ELF-1 (cell line): ENCODE results near the gene ACVR1.
"Not testable (repeated sequence)": the region's sequence is repeated elsewhere in the genome, so short reads cannot be mapped to it uniquely, and the experiment has no call there.

Experiments
- DNase-seq: peaks from one replicate; pipeline ENCODE4 v3.0.0-alpha.2; 2016; ENCODE audit warnings: low read depth, low spot score

Gene ACVR1

DNA sequence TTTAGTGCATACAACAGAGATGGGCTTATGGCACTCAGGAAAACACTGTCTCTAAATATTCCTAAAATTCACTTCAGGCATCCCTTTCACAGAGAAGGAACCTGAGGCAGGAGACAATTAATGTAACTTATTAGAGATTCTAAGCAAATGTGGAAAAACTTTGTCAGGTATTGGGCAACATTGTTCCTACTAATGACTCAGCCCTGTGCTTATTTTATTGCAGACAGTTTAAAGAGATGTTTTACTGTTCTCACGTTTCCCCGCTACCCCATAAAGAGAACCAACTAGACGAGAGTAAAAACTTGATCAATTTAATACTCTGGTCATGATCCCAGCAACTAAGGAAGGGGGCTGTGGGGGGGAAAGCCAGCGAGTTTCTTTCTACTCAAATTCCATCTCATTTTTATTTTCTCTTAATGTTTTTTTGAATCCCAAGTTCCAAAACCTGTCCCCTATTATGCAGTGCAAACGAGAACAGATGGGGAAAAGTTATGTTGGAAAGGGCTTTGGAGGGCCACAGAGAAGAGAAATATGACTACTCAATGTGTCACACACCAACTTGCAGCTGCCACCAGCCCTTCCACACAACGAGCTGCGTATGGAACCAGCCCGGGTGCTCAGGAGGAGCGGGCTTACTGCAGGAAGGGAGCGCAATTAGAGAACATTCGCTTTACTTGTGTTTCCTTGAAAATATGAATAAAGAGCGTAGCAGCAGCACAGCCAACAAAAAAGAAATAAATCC is 18.7 kb upstream of the ACVR1 start:
- no peak for DNase-seq

GRCh38 chr2:157893611-157894010 is 17.5 kb upstream of the ACVR1 start:
- no peak for DNase-seq

DNA sequence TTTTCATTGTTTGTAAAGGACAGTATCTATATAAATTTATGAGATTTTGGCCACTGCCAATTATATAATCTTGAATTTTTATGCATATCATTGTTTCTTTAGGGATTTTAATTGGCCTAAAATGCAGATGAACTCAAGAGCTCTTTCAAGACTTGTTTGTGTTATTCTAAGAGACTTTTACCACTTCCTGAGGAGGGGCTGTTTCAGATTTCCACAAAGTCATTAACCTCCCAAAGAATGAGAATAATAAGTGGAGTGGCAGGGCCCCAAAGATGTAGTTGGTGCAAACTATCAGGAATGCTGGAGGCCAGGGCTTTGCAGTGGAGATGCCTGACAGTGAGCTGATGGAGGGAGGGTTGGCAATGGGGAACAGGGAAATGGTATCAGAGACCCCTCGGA is 15.5 kb upstream of the ACVR1 start:
- no peak for DNase-seq

DNA sequence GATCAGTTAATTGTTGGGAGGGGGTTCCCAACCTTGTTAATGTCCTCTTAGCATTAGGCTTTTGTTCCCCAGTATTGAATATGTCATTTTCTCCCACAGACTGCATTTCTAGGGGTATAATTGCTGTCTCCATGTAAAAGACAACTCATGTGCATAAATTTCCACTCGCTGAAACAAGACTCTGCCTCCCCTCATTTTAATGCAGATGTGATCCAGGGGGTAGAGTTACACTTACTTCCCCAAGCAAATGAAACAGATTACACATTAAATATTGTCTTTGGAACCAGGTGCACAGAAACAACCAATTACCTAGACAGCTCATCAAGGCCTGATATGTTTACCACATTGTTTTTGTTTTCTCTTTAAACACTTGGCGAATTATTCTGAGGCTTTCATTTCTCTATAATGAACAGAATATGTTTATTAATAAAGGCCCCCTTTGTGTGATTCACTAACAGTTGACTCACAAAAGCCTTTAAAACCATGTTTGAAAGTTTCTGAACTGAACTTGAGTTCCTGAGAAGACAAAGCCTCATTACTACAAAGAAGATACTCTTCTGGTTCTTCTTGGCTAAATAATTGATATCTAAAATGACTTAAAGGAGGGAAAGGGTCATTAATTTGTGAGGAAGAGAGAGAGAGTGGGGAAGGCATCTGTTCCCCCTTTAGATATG is 15.0 kb upstream of the ACVR1 start:
- DNase-seq, result no peak

DNA sequence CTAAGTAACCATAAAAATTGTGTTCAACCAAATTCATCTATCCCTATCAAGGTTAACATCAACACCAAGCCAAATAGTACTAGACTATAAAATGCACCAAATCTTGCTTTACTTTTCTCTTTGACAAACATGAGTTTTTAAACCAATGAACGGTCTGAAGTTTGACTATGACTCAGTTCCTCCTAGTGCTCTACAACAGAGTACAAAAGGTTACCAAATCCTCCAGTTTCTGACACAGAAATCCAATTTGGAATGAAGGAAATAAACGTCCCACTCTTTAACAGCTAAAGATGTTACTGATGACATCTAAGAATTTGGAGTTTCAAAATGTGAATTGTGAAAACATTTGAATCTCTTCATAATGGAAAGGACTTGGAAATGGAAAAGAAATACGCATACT is 11.8 kb upstream of the ACVR1 start:
- DNase-seq, result no peak

DNA sequence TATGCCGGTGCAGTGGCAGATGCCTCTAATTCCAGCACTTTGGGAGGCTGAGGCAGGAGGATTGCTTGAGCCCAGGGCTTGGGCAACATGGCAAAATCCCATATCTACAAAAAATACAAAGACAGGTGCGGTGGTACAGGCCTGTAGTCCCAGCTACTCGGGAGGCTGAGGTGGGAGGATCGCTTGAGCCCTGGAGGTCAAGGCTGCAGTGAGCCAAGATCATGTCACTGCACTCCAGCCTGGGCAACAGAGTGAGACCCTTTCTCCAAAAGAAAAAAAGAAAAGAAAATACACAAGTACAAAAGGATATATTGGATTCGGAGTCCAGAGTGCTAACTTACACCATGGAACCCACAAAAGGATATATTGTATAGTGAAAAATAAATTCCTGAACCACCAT is 8.4 kb upstream of the ACVR1 start:
- not testable (repeated sequence) for DNase-seq

DNA sequence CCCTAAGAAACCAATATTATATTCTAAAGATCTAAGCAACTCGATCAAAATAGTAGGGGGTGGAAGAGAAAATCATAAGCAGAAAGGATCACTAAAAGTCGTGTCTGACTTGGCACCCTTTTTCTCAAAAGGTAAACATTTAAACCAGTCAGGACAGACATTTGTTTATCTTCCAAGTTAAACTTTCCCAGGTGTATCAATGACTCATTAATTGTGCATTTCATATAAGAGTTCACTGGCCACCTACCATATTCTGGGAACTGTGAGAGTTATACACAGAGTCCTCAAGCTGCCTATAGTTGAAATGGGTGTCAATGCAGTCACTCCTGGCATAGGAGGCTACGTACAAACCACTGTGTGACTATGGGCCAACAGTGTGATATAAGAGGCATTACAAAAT is 4.8 kb upstream of the ACVR1 start:
- DNase-seq, result no peak

- peak; percentile 48 for DNase-seq
Observed at GRCh38 chr2:157877761-157878400, 1.8 kb upstream of the ACVR1 start.

DNA sequence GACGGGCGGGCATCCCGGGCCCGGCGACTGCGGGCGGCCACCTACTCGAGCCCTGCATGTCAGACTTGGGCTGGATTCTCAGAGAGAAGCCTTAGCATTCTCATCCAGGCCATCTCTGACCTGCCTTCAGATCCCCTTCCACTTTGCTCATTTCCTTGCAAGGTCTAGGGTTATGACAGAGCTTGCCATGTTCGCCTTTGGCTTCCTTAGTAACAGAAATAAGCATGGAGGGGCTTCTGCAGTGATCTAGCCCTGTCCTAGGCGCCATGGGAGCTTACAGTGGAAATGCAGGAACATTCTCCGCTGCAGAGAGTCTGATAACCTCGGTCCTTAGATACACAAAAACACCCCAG is 632 bp upstream of the ACVR1 start:
- DNase-seq, result no peak

DNA sequence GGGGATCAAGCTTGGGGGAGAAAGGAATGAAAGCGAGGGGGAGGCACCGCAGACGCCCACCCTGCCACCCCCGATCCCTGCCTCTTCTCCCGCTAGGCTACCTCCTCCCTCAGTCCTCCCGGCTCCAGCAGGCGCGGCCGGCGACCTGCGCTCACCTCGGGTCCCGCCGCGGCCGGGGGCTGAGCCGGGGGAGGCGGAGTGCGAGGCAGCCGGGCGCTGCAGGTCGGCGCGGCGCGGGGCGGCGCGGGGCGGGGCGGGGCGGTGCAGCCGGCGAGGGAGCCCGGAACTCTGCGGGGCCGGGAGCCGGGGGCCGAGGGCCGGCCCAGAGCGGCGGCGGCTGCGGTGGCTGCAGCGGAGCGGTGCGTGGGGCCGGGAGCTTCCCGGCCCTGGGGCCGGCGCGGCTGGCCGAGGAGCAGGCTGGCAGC is 477 bp downstream of the ACVR1 start:
- DNase-seq, result no peak

GRCh38 chr2:157874997-157875640 is 1.0 kb downstream of the ACVR1 start:
- DNase-seq, result peak; percentile 62

DNA sequence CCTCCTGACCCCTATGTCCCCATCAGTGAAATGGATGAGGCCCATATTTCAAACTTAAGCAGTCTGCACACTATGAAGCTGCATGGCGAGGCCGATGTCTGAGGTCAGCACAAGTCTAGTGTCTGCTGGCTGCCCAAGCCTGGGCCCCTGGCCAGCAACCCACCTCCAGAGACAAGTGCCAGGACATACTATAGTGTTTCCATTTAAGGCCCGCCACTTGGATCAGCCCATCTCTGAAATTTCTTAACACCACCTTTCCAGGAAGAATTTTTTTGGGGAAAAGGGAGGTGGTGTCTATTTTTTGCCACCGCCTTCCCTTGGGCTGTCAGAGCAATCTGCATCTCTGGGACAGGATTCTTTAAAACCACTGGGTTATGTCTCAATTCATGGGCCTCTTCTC is 1.8 kb downstream of the ACVR1 start:
- DNase-seq, result no peak

DNA sequence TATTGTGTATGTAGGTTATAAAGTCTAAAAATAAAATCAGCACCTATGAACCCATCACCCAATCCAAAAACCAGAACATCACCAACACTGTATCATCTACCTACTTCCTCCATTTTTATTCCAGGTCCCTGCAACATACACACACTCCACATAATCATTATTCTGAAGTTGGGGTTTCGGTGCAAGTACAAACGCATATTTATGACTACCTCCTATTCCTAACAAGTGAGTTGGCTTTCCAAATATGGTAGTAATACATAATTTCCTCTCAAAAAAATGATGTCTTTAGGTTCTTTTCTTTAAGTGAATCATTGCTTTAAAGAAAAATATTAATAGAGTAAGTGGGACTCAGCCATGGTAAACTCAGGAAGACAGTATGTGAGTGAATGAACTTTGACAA is 3.3 kb downstream of the ACVR1 start:
- DNase-seq, result no peak

DNA sequence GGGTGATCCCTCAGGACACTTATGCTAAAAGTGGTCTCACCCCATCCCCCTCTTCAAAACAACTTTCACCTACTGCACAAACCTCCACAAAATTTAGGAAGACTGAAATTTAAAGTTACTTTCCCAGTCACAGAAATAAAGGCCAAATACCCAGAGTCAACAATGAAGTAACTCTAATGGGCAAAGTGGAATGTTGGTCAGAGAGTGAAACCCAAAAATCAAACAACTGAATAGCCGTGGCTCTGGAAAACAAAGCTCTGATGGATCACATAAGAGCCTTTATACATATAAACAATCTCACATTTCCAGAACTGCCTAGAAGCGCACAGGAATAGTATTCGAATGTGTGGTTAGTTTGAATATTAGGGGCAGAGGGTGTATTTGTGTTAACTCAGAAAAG is 4.7 kb downstream of the ACVR1 start:
- DNase-seq, result no peak

DNA sequence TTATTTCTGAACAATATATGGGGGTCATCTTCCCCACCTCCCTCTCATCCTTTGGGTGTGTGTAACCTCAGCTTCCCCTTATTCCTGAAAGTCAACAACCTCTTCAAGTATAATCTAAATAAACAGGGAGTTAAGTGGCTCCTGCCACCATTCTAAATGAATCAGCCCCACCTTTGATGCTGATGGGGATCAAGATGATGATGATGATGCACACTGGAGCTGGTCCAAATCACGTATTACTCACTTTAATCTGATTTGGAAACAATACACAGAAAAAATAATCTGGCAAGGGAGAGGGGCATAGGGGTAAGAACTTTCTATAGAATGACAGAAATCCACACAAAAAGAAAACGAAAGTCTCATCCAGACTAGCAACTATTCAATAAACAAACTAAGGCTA is 7.1 kb downstream of the ACVR1 start:
- DNase-seq, result no peak

GRCh38 chr2:157867703-157868102 is 8.4 kb downstream of the ACVR1 start:
- no peak for DNase-seq

DNA sequence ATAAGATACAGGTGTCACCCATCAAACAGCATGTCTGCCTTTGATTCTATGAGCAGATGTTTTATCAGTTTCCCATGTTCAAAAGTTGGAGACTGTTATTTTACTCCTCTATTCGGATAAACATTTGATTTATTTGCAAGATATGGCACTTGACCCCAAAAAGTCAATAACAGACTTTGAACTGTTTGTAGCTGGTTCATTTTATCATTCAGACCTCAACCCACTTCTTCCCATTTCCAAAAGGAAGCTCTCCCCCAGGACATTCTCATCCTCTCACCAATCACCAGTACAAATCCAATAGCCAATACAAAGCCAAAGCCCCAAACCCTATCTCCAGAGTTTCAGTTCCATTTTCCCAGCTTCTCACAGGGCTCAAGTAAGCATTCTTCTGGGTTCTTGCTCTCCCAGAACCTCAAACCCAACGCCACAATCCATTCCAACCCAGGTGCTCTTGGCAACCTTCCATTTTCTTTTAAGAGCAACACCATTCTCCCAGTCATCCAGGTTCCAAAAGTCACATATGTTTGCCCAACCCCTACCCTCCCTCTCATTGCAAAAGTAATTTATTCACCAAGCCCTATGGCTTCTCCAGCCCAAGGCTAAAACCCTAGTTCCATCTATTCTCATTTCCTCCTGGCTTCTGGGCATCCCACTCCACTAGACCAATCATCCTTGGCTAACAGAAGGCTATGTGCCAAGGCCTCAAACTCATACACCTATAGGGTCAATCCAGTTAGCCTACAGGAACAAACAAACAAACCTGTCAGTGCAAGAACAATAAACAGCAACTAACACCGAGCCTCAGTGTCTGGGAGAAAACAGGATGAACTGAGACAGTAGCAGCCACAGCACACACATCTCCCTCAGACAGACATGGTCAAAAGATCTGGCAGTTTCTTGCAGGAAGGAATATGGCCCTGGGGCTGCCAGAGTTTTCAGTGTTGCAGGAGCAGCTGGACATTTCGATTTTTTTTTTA is 9.2 kb downstream of the ACVR1 start:
- DNase-seq, result no peak

DNA sequence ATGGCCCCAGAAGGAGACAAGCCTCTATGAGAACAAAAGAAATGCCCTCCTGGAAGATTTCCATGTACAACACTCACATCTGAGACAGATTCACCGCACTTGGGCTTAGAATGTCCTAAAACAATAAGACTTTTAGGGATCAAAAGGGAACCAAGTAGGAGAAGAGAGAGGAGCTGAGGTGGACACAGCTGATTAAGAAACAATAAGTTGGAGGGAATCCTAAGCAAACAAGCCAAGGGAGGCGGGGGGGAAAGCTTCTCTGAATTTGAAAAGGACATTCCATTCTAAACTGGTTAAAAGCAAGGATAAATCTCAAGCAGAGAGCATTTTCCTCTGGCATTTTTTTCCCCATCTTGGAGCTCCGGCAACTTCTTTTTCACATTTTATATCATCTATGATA is 9.9 kb downstream of the ACVR1 start:
- DNase-seq, result no peak

- no peak for DNase-seq
Observed at GRCh38 chr2:157864857-157865430, 11.2 kb downstream of the ACVR1 start.

GRCh38 chr2:157858846-157859245 is 17.3 kb downstream of the ACVR1 start:
- no peak for DNase-seq

GRCh38 chr2:157857881-157858280 is 18.2 kb downstream of the ACVR1 start:
- no peak for DNase-seq
